WTC11 (cell line): ENCODE measurements around the gene GLA. TPM values are rescaled to one million over a fixed set of nuclear protein-coding genes. Genes with fewer than 3 reads are reported as not detected.

Experiments used
- ATAC-seq: fragments of 200-7000 bp; cut with Tn5 transposase; 2 replicates; pipeline ENCODE4 v1.10.0; 2021; ENCODE audit warnings: mild to moderate bottlenecking, moderate library complexity
- Bru-seq: library from RNA; stranded (reverse); fragments of 400-500 nt; gene quantifications from one replicate; lab custom pipeline; 2021; lab: Mats Ljungman, UMichigan
- CTCF ChIA-PET: fragments of 300-600 bp; sonication (Branson Sonifier 250); formaldehyde crosslinking; loops from one replicate; lab custom pipeline; 2021; ENCODE audit warnings: antibody characterized with exemption; lab: Charles Lee
- POLR2A ChIA-PET: fragments of 350-600 bp; sonication (Branson Sonifier 250); formaldehyde crosslinking; loops from one replicate; lab custom pipeline; 2021; ENCODE audit warnings: antibody characterized with exemption; lab: Charles Lee
- DNase-seq: peaks from one replicate; pipeline ENCODE4 v3.0.0; 2021; ENCODE audit warnings: low spot score
- H3K27ac Mint-ChIP-seq: 2 replicates; pipeline ENCODE4 v1.8.0; 2021; ENCODE audit warnings: mixed read lengths
- H3K27me3 Mint-ChIP-seq: 2 replicates; pipeline ENCODE4 v1.8.0; 2021; ENCODE audit warnings: low read depth, mild to moderate bottlenecking, moderate library complexity, mixed read lengths
- H3K36me3 Mint-ChIP-seq: 2 replicates; pipeline ENCODE4 v1.8.0; 2021; ENCODE audit warnings: mixed read lengths
- H3K4me1 Mint-ChIP-seq: 2 replicates; pipeline ENCODE4 v1.8.0; 2022; ENCODE audit warnings: mixed read lengths
- H3K4me3 Mint-ChIP-seq: 2 replicates; pipeline ENCODE4 v1.8.0; 2021; ENCODE audit warnings: mild to moderate bottlenecking, moderate library complexity, mixed read lengths
- H3K9me3 Mint-ChIP-seq: 2 replicates; pipeline ENCODE4 v1.8.0; 2021; ENCODE audit warnings: mixed read lengths
- ATF1 ChIP-seq: sonication (generic); formaldehyde crosslinking; IDR thresholded peaks from 2 replicates; pipeline ENCODE4 v1.8.1; 2023; ENCODE audit warnings: mild to moderate bottlenecking, moderate library complexity, missing genetic modification reagents
- GABPB1 ChIP-seq: sonication (generic); formaldehyde crosslinking; IDR thresholded peaks from 2 replicates; pipeline ENCODE4 v1.8.1; 2023; ENCODE audit warnings: mild to moderate bottlenecking, missing genetic modification reagents
- GRHL2 ChIP-seq: fragments of 250-450 bp; sonication (Bioruptor Pico); IDR thresholded peaks from 2 replicates; pipeline ENCODE4 v1.8.0; 2022; ENCODE audit warnings: mild to moderate bottlenecking, moderate library complexity; ENCODE audit not compliant: insufficient replicate concordance, severe bottlenecking
- MXD4 ChIP-seq: fragments of 250-450 bp; sonication (Bioruptor Pico); IDR thresholded peaks from 2 replicates; pipeline ENCODE4 v1.8.0; 2021; ENCODE audit warnings: mild to moderate bottlenecking, moderate library complexity, borderline replicate concordance
- NFE2L1 ChIP-seq: sonication (generic); formaldehyde crosslinking; IDR thresholded peaks from 2 replicates; pipeline ENCODE4 v1.8.1; 2023; ENCODE audit warnings: missing genetic modification reagents
- NFYB ChIP-seq: sonication (generic); formaldehyde crosslinking; conservative IDR thresholded peaks from 2 replicates; pipeline ENCODE4 v1.8.0; 2022; ENCODE audit warnings: low read depth, missing genetic modification reagents
- SP1 ChIP-seq: sonication (generic); formaldehyde crosslinking; conservative IDR thresholded peaks from 2 replicates; pipeline ENCODE4 v1.8.1; 2022; ENCODE audit warnings: missing genetic modification reagents
- TP53 ChIP-seq: sonication (generic); formaldehyde crosslinking; IDR thresholded peaks from 2 replicates; pipeline ENCODE4 v1.8.1; 2023; ENCODE audit warnings: mild to moderate bottlenecking, missing genetic modification reagents
- ZBTB21 ChIP-seq: sonication (generic); formaldehyde crosslinking; IDR thresholded peaks from 2 replicates; pipeline ENCODE4 v1.8.1; 2023; ENCODE audit warnings: mild to moderate bottlenecking, missing genetic modification reagents, borderline replicate concordance
- long read RNA-seq, 3 experiments: library from RNA in 1 of 3; library from capped mRNA in 1 of 3; library from polyadenylated mRNA in 1 of 3; unstranded in 2 of 3; stranded (forward) in 1 of 3; transcript quantifications; one replicate each; pipeline ENCODE4 v2.0.0, GENCODE V29; 2021
- total RNA-seq: library from RNA; stranded (reverse); gene quantifications from 3 replicates; pipeline ENCODE4 v1.2.3, GENCODE V29; 2021
- TF ChIP-seq, protein P1 (sequence below): fragments of 200-600 bp; IDR thresholded peaks from 2 replicates; pipeline ENCODE4 v1.8.0; 2022; ENCODE audit warnings: antibody characterized with exemption
- TF ChIP-seq, protein P2 (sequence below): sonication (generic); formaldehyde crosslinking; IDR thresholded peaks from 2 replicates; pipeline ENCODE4 v1.8.1; 2023; ENCODE audit warnings: mild to moderate bottlenecking, missing genetic modification reagents
- TF ChIP-seq, protein P3 (sequence below): fragments of 250-450 bp; sonication (Bioruptor Pico); IDR thresholded peaks from 2 replicates; pipeline ENCODE4 v1.9.0; 2021; ENCODE audit warnings: mild to moderate bottlenecking, borderline replicate concordance
- TF ChIP-seq, protein P4 (sequence below): sonication (generic); formaldehyde crosslinking; IDR thresholded peaks from 2 replicates; pipeline ENCODE4 v1.8.1; 2023; ENCODE audit warnings: mild to moderate bottlenecking, missing genetic modification reagents, borderline replicate concordance
- TF ChIP-seq, protein P5 (sequence below): sonication (generic); formaldehyde crosslinking; IDR thresholded peaks from 2 replicates; pipeline ENCODE4 v1.8.0; 2023; ENCODE audit warnings: mild to moderate bottlenecking, missing genetic modification reagents
- TF ChIP-seq, protein P6 (sequence below): sonication (generic); formaldehyde crosslinking; IDR thresholded peaks from 2 replicates; pipeline ENCODE4 v1.8.1; 2022; ENCODE audit warnings: mild to moderate bottlenecking, missing genetic modification reagents, moderate library complexity, borderline replicate concordance
- TF ChIP-seq, protein P7 (sequence below): sonication (generic); formaldehyde crosslinking; IDR thresholded peaks from 2 replicates; pipeline ENCODE4 v1.8.0; 2022; ENCODE audit warnings: mild to moderate bottlenecking, missing genetic modification reagents

Gene GLA
- 39.4 to 44.9 TPM (median 44.7 TPM) in 3 replicates for total RNA-seq
- percentile 74 among the genes with signal in this experiment for Bru-seq, nascent RNA
- long read RNA-seq, experiment 1, transcript GLA-201 (7 exons, 1,318 nt): major isoform, 55 of 78 reads
- long read RNA-seq, experiment 1, transcript GLA-204 (3 exons, 793 nt): minor isoform, 9 of 78 reads
- long read RNA-seq, experiment 1, partial matches to known transcripts: 6 of 78 reads
- long read RNA-seq, experiment 1, other reads (novel, unspliced or antisense): 7 of 78 reads
- long read RNA-seq, experiment 2, transcript GLA-204 (3 exons, 793 nt): minor isoform, 5 of 54 reads
- long read RNA-seq, experiment 2, transcript GLA-201 (7 exons, 1,318 nt): major isoform, 38 of 54 reads
- long read RNA-seq, experiment 2, partial matches to known transcripts: 7 of 54 reads
- long read RNA-seq, experiment 2, other reads (novel, unspliced or antisense): 3 of 54 reads
- long read RNA-seq, experiment 3, transcript GLA-204 (3 exons, 793 nt): minor isoform, 32 of 185 reads
- long read RNA-seq, experiment 3, transcript GLA-201 (7 exons, 1,318 nt): major isoform, 143 of 185 reads
- long read RNA-seq, experiment 3, partial matches to known transcripts: 2 of 185 reads
- long read RNA-seq, experiment 3, other reads (novel, unspliced or antisense): 6 of 185 reads

DNA sequence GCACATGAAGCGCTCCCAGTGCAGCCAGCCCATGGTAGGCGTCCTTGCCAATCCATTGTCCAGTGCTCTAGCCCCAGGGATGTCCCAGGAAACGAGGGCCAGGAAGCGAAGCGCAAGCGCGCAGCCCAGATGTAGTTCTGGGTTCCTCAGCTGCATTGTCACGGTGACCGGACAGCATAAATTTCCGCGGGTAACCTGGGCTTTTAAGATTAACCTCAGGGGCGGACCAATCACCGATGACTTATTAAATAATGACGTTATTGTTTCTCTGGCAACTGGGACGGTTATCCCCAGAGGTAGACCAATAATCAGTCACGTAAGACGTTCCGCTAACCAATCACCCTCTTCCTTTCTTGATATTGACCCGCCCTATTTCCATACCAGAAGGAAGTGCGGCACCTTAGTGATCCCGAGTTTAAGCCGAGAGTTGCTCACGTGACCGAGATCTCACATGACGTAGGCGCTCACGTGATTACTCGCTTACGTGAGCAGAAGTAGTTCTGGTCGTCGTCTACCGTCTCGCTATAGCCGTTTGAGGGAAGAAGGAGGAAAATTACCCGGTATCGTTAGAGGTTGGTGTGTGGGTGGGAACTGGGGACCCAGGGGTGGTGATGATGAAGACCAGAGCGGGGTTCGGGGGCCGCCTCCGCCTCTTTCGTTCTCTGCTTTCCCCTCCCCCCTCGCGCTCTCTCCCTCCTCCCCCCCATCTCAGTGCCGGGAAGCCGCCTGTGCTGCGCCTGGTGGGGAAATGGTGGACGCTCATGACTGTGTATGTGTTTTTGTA lies at the start of gene GLA, which contains the start of gene HNRNPH2:
TSS of gene GLA (minus strand) at position 178 of the 784 bp plus-strand sequence. CDS start at position 156, 22 bp downstream.
TSS of gene HNRNPH2 (plus strand) at position 475 of the 784 bp plus-strand sequence. CDS start 3,767 bp downstream, outside the sequence.
- DNase-seq (peak; percentile 80), ATAC-seq (peak; percentile 96)
- CTCF ChIA-PET: no interaction called here
- peak within 1 kb of the TSS; percentile 99 for H3K4me3 Mint-ChIP-seq
- no peaks in the 10 kb centered on the region for H3K9me3 Mint-ChIP-seq
- H3K4me1 Mint-ChIP-seq: peaks cover 14% of the 10 kb centered on the region
- POLR2A ChIA-PET: interaction anchor here (0.6 kb wide), 1 partner anchor 17 kb away, joined by 4 read pairs; the partner anchor contains the start of gene RPL36A
- H3K27me3 Mint-ChIP-seq: no peaks in the 10 kb centered on the region
- peaks cover 22% of the 10 kb centered on the region for H3K36me3 Mint-ChIP-seq
- H3K27ac Mint-ChIP-seq: peak within 1 kb of the TSS; percentile 99
- TF ChIP-seq ATF1 (no peak), GABPB1 (no peak), NFYB (CRISPR knock-in tag) (peak; percentile 50), MXD4 (CRISPR knock-in tag) (no peak), NFE2L1 (CRISPR knock-in tag) (no peak), TP53 (CRISPR knock-in tag) (no peak), SP1 (peak; percentile 43; the same call in 1 of the 2 replicates), ZBTB21 (CRISPR knock-in tag) (0 out of 2 replicates have a peak, but pooled peaks have one; percentile 38), GRHL2 (CRISPR knock-in tag) (no peak)
- TF ChIP-seq, protein P1, sequence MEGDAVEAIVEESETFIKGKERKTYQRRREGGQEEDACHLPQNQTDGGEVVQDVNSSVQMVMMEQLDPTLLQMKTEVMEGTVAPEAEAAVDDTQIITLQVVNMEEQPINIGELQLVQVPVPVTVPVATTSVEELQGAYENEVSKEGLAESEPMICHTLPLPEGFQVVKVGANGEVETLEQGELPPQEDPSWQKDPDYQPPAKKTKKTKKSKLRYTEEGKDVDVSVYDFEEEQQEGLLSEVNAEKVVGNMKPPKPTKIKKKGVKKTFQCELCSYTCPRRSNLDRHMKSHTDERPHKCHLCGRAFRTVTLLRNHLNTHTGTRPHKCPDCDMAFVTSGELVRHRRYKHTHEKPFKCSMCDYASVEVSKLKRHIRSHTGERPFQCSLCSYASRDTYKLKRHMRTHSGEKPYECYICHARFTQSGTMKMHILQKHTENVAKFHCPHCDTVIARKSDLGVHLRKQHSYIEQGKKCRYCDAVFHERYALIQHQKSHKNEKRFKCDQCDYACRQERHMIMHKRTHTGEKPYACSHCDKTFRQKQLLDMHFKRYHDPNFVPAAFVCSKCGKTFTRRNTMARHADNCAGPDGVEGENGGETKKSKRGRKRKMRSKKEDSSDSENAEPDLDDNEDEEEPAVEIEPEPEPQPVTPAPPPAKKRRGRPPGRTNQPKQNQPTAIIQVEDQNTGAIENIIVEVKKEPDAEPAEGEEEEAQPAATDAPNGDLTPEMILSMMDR: no peak
- TF ChIP-seq, protein P2, sequence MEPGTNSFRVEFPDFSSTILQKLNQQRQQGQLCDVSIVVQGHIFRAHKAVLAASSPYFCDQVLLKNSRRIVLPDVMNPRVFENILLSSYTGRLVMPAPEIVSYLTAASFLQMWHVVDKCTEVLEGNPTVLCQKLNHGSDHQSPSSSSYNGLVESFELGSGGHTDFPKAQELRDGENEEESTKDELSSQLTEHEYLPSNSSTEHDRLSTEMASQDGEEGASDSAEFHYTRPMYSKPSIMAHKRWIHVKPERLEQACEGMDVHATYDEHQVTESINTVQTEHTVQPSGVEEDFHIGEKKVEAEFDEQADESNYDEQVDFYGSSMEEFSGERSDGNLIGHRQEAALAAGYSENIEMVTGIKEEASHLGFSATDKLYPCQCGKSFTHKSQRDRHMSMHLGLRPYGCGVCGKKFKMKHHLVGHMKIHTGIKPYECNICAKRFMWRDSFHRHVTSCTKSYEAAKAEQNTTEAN (CRISPR knock-in tag): no peak
- TF ChIP-seq, protein P3, sequence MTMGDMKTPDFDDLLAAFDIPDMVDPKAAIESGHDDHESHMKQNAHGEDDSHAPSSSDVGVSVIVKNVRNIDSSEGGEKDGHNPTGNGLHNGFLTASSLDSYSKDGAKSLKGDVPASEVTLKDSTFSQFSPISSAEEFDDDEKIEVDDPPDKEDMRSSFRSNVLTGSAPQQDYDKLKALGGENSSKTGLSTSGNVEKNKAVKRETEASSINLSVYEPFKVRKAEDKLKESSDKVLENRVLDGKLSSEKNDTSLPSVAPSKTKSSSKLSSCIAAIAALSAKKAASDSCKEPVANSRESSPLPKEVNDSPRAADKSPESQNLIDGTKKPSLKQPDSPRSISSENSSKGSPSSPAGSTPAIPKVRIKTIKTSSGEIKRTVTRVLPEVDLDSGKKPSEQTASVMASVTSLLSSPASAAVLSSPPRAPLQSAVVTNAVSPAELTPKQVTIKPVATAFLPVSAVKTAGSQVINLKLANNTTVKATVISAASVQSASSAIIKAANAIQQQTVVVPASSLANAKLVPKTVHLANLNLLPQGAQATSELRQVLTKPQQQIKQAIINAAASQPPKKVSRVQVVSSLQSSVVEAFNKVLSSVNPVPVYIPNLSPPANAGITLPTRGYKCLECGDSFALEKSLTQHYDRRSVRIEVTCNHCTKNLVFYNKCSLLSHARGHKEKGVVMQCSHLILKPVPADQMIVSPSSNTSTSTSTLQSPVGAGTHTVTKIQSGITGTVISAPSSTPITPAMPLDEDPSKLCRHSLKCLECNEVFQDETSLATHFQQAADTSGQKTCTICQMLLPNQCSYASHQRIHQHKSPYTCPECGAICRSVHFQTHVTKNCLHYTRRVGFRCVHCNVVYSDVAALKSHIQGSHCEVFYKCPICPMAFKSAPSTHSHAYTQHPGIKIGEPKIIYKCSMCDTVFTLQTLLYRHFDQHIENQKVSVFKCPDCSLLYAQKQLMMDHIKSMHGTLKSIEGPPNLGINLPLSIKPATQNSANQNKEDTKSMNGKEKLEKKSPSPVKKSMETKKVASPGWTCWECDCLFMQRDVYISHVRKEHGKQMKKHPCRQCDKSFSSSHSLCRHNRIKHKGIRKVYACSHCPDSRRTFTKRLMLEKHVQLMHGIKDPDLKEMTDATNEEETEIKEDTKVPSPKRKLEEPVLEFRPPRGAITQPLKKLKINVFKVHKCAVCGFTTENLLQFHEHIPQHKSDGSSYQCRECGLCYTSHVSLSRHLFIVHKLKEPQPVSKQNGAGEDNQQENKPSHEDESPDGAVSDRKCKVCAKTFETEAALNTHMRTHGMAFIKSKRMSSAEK (CRISPR knock-in tag): no peak
- TF ChIP-seq, protein P4, sequence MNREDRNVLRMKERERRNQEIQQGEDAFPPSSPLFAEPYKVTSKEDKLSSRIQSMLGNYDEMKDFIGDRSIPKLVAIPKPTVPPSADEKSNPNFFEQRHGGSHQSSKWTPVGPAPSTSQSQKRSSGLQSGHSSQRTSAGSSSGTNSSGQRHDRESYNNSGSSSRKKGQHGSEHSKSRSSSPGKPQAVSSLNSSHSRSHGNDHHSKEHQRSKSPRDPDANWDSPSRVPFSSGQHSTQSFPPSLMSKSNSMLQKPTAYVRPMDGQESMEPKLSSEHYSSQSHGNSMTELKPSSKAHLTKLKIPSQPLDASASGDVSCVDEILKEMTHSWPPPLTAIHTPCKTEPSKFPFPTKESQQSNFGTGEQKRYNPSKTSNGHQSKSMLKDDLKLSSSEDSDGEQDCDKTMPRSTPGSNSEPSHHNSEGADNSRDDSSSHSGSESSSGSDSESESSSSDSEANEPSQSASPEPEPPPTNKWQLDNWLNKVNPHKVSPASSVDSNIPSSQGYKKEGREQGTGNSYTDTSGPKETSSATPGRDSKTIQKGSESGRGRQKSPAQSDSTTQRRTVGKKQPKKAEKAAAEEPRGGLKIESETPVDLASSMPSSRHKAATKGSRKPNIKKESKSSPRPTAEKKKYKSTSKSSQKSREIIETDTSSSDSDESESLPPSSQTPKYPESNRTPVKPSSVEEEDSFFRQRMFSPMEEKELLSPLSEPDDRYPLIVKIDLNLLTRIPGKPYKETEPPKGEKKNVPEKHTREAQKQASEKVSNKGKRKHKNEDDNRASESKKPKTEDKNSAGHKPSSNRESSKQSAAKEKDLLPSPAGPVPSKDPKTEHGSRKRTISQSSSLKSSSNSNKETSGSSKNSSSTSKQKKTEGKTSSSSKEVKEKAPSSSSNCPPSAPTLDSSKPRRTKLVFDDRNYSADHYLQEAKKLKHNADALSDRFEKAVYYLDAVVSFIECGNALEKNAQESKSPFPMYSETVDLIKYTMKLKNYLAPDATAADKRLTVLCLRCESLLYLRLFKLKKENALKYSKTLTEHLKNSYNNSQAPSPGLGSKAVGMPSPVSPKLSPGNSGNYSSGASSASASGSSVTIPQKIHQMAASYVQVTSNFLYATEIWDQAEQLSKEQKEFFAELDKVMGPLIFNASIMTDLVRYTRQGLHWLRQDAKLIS (CRISPR knock-in tag): no peak
- TF ChIP-seq, protein P5, sequence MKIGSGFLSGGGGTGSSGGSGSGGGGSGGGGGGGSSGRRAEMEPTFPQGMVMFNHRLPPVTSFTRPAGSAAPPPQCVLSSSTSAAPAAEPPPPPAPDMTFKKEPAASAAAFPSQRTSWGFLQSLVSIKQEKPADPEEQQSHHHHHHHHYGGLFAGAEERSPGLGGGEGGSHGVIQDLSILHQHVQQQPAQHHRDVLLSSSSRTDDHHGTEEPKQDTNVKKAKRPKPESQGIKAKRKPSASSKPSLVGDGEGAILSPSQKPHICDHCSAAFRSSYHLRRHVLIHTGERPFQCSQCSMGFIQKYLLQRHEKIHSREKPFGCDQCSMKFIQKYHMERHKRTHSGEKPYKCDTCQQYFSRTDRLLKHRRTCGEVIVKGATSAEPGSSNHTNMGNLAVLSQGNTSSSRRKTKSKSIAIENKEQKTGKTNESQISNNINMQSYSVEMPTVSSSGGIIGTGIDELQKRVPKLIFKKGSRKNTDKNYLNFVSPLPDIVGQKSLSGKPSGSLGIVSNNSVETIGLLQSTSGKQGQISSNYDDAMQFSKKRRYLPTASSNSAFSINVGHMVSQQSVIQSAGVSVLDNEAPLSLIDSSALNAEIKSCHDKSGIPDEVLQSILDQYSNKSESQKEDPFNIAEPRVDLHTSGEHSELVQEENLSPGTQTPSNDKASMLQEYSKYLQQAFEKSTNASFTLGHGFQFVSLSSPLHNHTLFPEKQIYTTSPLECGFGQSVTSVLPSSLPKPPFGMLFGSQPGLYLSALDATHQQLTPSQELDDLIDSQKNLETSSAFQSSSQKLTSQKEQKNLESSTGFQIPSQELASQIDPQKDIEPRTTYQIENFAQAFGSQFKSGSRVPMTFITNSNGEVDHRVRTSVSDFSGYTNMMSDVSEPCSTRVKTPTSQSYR (CRISPR knock-in tag): no peak
- TF ChIP-seq, protein P6, sequence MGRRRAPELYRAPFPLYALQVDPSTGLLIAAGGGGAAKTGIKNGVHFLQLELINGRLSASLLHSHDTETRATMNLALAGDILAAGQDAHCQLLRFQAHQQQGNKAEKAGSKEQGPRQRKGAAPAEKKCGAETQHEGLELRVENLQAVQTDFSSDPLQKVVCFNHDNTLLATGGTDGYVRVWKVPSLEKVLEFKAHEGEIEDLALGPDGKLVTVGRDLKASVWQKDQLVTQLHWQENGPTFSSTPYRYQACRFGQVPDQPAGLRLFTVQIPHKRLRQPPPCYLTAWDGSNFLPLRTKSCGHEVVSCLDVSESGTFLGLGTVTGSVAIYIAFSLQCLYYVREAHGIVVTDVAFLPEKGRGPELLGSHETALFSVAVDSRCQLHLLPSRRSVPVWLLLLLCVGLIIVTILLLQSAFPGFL (CRISPR knock-in tag): no peak
- TF ChIP-seq, protein P7, sequence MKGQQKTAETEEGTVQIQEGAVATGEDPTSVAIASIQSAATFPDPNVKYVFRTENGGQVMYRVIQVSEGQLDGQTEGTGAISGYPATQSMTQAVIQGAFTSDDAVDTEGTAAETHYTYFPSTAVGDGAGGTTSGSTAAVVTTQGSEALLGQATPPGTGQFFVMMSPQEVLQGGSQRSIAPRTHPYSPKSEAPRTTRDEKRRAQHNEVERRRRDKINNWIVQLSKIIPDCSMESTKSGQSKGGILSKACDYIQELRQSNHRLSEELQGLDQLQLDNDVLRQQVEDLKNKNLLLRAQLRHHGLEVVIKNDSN (CRISPR knock-in tag): peak; percentile 98
